Stimulated activated CD4-positive, alpha-beta T cell treated with anti-CD3 and anti-CD28 coated beads, TNF-alpha, amount 100 ng/mL, for 1 hour (primary cell): Measurements from ENCODE around the gene CGB8.

Experiments used
- DNase-seq, 3 donors: peaks; one replicate each; pipeline ENCODE4 v3.0.0-alpha.2; 2020; ENCODE audit warnings: low read depth in 3 of 3, low spot score in 1 of 3

The CGB8 gene

GRCh38 chr19:49010453-49010852 is 38.5 kb downstream of the CGB8 start:
- no peak for DNase-seq

- DNase-seq: no peak
Observed at GRCh38 chr19:49009828-49010227, 39.1 kb downstream of the CGB8 start.

DNA sequence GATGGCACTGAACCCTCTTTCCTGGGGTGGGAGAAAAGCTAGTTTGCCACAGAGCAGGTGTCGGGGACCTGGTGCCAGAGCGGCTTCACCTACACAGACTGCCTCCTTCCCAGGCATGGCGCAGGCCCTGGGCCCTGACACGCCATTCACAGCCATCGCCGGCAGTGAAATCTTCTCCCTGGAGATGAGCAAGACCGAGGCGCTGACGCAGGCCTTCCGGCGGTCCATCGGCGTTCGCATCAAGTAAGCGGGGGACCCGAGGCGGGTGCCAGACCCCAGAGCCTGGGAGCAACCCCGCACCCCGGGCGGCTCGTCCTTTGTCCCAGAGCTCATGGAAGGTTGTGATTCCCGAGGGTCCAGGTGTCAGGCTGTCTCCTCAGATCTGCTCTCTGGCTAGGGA is 42.0 kb downstream of the CGB8 start:
- no peak for DNase-seq

- no peak for DNase-seq
Observed at GRCh38 chr19:49004964-49005614, 43.8 kb downstream of the CGB8 start.

- DNase-seq: no peak
Observed at GRCh38 chr19:49004133-49004532, 44.8 kb downstream of the CGB8 start.

- peak; percentile 26 to 45 (median 44) for DNase-seq
Observed at GRCh38 chr19:48999481-49000325, 49.2 kb downstream of the CGB8 start.

DNA sequence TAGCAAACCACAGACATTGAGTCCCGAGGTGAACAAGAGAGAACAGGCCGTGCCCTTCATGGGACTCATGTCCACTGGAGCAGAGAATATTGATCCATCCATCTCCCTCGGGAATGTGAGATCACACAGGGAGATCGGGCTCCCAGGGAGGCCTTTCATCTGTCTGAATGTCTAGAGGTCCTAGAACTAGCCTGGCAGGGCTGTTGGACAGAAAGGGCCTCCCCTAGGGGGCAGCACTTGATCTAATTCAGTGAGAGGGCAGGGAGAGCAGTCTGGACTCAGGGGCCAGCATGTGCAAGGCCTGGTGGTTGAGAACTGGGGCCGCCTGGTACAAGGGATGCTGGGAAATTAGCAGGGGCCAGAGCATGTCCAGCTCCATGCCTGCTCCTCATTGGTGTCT is 50.9 kb downstream of the CGB8 start:
- DNase-seq: peak in 1 of 3 donors; percentile 25
